WTC11 (cell line): Measurements from ENCODE around the gene LPP.

Source experiments
- AFF4 ChIP-seq: sonication (generic); formaldehyde crosslinking; IDR thresholded peaks from 2 replicates; pipeline ENCODE4 v1.8.1; 2023; ENCODE audit warnings: mild to moderate bottlenecking, missing genetic modification reagents, borderline replicate concordance
- ATF1 ChIP-seq: sonication (generic); formaldehyde crosslinking; IDR thresholded peaks from 2 replicates; pipeline ENCODE4 v1.8.1; 2023; ENCODE audit warnings: mild to moderate bottlenecking, moderate library complexity, missing genetic modification reagents
- CREB1 ChIP-seq: sonication (generic); formaldehyde crosslinking; IDR thresholded peaks from 2 replicates; pipeline ENCODE4 v1.8.0; 2023; ENCODE audit warnings: mild to moderate bottlenecking, missing genetic modification reagents
- CTCF ChIP-seq: fragments of 200-600 bp; IDR thresholded peaks from 2 replicates; pipeline ENCODE4 v1.8.0; 2022; ENCODE audit warnings: antibody characterized with exemption
- ELF4 ChIP-seq: sonication (generic); formaldehyde crosslinking; IDR thresholded peaks from 2 replicates; pipeline ENCODE4 v1.8.1; 2022; ENCODE audit warnings: low read depth, mild to moderate bottlenecking, moderate library complexity, missing genetic modification reagents
- MAX ChIP-seq: sonication (generic); formaldehyde crosslinking; IDR thresholded peaks from 2 replicates; pipeline ENCODE4 v1.8.0; 2022; ENCODE audit warnings: mild to moderate bottlenecking, missing genetic modification reagents
- PREB ChIP-seq: sonication (generic); formaldehyde crosslinking; IDR thresholded peaks from 2 replicates; pipeline ENCODE4 v1.8.1; 2022; ENCODE audit warnings: mild to moderate bottlenecking, missing genetic modification reagents, moderate library complexity, borderline replicate concordance
- TF ChIP-seq, protein P1 (sequence below): sonication (generic); formaldehyde crosslinking; IDR thresholded peaks from 2 replicates; pipeline ENCODE4 v1.8.1; 2023; ENCODE audit warnings: mild to moderate bottlenecking, missing genetic modification reagents, moderate library complexity
- TF ChIP-seq, protein P2 (sequence below): sonication (generic); formaldehyde crosslinking; IDR thresholded peaks from 2 replicates; pipeline ENCODE4 v1.8.1; 2023; ENCODE audit warnings: mild to moderate bottlenecking, missing genetic modification reagents, moderate library complexity
- TF ChIP-seq, protein P3 (sequence below): sonication (generic); formaldehyde crosslinking; IDR thresholded peaks from 2 replicates; pipeline ENCODE4 v1.8.0; 2023; ENCODE audit warnings: mild to moderate bottlenecking, missing genetic modification reagents
- TF ChIP-seq, protein P4 (sequence below): sonication (generic); formaldehyde crosslinking; IDR thresholded peaks from 2 replicates; pipeline ENCODE4 v1.8.1; 2022; ENCODE audit warnings: low read depth, missing genetic modification reagents, borderline replicate concordance

DNA sequence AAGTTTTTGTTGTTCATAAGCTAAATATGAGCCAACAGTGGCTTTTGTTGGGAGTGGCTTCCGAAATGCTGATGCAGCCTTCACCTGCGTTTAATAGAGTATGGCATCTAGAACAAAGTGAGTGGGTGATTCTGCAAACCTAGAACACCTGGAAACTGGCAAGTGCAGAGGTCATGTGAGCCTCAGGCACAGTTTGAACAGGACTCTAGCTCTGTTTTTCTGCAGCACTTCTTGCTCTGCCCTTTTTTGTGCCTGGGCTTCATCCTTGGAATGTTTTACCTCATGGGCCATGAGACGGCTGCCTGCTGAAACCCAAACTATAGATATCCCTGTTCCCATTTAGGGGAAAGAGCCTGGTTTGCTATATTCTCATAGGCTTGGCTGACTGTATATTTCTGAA, 73.5 kb downstream of the LPP start:
- TF ChIP-seq, protein P1, sequence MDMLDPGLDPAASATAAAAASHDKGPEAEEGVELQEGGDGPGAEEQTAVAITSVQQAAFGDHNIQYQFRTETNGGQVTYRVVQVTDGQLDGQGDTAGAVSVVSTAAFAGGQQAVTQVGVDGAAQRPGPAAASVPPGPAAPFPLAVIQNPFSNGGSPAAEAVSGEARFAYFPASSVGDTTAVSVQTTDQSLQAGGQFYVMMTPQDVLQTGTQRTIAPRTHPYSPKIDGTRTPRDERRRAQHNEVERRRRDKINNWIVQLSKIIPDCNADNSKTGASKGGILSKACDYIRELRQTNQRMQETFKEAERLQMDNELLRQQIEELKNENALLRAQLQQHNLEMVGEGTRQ, result no peak
- TF ChIP-seq, protein P2, sequence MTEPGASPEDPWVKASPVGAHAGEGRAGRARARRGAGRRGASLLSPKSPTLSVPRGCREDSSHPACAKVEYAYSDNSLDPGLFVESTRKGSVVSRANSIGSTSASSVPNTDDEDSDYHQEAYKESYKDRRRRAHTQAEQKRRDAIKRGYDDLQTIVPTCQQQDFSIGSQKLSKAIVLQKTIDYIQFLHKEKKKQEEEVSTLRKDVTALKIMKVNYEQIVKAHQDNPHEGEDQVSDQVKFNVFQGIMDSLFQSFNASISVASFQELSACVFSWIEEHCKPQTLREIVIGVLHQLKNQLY (CRISPR knock-in tag), result no peak
- TF ChIP-seq CTCF (no peak), ATF1 (CRISPR knock-in tag) (no peak), AFF4 (CRISPR knock-in tag) (no peak), PREB (no peak), CREB1 (no peak), MAX (no peak), ELF4 (no peak)
- TF ChIP-seq, protein P3, sequence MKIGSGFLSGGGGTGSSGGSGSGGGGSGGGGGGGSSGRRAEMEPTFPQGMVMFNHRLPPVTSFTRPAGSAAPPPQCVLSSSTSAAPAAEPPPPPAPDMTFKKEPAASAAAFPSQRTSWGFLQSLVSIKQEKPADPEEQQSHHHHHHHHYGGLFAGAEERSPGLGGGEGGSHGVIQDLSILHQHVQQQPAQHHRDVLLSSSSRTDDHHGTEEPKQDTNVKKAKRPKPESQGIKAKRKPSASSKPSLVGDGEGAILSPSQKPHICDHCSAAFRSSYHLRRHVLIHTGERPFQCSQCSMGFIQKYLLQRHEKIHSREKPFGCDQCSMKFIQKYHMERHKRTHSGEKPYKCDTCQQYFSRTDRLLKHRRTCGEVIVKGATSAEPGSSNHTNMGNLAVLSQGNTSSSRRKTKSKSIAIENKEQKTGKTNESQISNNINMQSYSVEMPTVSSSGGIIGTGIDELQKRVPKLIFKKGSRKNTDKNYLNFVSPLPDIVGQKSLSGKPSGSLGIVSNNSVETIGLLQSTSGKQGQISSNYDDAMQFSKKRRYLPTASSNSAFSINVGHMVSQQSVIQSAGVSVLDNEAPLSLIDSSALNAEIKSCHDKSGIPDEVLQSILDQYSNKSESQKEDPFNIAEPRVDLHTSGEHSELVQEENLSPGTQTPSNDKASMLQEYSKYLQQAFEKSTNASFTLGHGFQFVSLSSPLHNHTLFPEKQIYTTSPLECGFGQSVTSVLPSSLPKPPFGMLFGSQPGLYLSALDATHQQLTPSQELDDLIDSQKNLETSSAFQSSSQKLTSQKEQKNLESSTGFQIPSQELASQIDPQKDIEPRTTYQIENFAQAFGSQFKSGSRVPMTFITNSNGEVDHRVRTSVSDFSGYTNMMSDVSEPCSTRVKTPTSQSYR (CRISPR knock-in tag), result no peak
- TF ChIP-seq, protein P4, sequence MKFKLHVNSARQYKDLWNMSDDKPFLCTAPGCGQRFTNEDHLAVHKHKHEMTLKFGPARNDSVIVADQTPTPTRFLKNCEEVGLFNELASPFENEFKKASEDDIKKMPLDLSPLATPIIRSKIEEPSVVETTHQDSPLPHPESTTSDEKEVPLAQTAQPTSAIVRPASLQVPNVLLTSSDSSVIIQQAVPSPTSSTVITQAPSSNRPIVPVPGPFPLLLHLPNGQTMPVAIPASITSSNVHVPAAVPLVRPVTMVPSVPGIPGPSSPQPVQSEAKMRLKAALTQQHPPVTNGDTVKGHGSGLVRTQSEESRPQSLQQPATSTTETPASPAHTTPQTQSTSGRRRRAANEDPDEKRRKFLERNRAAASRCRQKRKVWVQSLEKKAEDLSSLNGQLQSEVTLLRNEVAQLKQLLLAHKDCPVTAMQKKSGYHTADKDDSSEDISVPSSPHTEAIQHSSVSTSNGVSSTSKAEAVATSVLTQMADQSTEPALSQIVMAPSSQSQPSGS, result no peak
